ENCODE measurements around the gene SLC39A9.
"Not testable (repeated sequence)": the region's sequence is repeated elsewhere in the genome, so short reads cannot be mapped to it uniquely, and the experiment has no call there.

Gene SLC39A9

DNA sequence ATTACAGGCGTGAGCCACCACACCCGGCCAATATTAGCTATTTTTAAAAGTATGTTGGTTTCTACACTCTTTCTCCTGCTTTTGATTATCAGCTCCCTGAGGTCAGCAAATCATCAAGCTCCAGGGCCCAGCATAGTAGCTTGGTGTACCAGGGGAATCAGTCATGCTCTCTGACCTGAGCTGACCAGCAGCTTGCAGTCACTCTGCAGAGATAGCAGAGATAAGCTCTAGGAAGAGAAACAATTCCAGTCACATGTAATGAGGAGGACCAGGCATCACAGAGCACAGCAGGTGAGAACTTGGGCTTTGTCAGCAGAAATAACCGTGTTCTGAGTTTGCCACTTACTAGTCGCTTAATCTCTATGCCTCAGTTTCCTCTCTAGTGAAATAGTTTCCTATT, 94.5 kb downstream of the SLC39A9 start:
- no peaks in the 10 kb centered on the region for H3K36me3 ChIP-seq (replicated peaks)
- no peak overlapping the region for H3K4me3 ChIP-seq (ENCODE audit: low read depth, low read length)
- H3K27ac ChIP-seq = no peak overlapping the region
- in situ Hi-C loops (cut with HindIII; ENCODE audit: low pct_ligation_motif_present, low sequenced_read_pairs) = no loop called here
- H3K27me3 ChIP-seq (replicated peaks) = peaks cover 8% of the 10 kb centered on the region
- TF ChIP-seq, protein P1, sequence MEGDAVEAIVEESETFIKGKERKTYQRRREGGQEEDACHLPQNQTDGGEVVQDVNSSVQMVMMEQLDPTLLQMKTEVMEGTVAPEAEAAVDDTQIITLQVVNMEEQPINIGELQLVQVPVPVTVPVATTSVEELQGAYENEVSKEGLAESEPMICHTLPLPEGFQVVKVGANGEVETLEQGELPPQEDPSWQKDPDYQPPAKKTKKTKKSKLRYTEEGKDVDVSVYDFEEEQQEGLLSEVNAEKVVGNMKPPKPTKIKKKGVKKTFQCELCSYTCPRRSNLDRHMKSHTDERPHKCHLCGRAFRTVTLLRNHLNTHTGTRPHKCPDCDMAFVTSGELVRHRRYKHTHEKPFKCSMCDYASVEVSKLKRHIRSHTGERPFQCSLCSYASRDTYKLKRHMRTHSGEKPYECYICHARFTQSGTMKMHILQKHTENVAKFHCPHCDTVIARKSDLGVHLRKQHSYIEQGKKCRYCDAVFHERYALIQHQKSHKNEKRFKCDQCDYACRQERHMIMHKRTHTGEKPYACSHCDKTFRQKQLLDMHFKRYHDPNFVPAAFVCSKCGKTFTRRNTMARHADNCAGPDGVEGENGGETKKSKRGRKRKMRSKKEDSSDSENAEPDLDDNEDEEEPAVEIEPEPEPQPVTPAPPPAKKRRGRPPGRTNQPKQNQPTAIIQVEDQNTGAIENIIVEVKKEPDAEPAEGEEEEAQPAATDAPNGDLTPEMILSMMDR (IDR thresholded peaks at IDR 0.05; ENCODE audit: low read depth, low read length, missing control alignments) = no peak
- DNase-seq = no peak

DNA sequence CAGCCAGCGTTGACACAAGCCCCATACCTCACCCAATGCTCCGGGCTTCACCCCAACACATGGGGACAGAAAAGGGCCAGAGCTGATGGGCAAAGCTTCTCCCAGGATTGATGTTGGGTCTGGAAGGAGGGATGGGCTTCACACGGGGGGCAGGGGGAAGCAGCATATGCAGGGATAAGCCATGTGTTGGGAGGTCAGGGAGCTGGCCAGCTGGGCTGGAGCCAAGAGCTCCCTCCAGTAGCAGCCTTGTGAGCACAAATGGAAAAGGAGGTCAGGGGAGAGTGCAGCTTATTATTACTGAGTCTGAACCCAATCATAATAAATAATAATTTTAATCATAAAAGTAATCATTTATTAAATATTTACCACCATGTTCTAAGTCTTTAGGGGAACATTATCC, 95.3 kb downstream of the SLC39A9 start:
- peaks cover 5% of the 10 kb centered on the region for H3K27me3 ChIP-seq (replicated peaks)
- DNase-seq = no peak
- H3K27ac ChIP-seq = no peak overlapping the region
- in situ Hi-C loops (cut with HindIII; ENCODE audit: low pct_ligation_motif_present, low sequenced_read_pairs) = no loop called here
- H3K4me3 ChIP-seq (ENCODE audit: low read depth, low read length) = no peak overlapping the region
- TF ChIP-seq, protein P1 (IDR thresholded peaks at IDR 0.05; ENCODE audit: low read depth, low read length, missing control alignments) = no peak
- H3K36me3 ChIP-seq (replicated peaks) = no peaks in the 10 kb centered on the region

DNA sequence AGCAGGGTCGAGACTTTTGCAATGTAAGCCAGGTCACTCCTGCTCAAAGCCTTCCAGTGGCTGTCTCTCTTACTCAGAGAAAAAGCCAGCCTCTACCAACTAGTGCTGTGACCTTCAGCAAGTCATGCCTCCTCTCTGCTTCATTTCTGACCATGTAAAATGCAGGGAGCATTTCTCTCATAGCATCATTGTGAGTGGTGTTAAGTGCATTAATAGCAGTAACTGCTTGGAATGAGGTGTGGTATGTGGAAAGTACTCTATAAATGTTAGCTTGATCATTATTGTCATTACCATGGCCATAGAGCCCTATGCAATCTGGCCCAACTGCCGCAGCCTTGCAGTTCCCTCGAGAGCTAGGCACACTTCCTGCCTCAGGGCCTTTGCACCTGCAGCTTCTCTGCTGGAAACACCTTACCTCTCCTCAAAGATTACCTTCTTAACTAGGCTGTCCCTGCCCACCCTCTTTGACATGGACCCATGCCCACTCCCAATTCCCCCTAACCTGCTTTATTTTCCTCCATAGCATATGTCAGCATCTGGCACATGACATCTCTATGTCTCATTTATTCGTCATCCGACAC, 96.9 kb downstream of the SLC39A9 start:
- H3K36me3 ChIP-seq (replicated peaks) = no peaks in the 10 kb centered on the region
- TF ChIP-seq, protein P1 (IDR thresholded peaks at IDR 0.05; ENCODE audit: low read depth, low read length, missing control alignments) = no peak
- H3K27me3 ChIP-seq (replicated peaks) = peaks cover 2% of the 10 kb centered on the region
- DNase-seq = no peak
- no peak overlapping the region for H3K4me3 ChIP-seq (ENCODE audit: low read depth, low read length)
- in situ Hi-C loops (cut with HindIII; ENCODE audit: low pct_ligation_motif_present, low sequenced_read_pairs) = no loop called here
- H3K27ac ChIP-seq = no peak overlapping the region

DNA sequence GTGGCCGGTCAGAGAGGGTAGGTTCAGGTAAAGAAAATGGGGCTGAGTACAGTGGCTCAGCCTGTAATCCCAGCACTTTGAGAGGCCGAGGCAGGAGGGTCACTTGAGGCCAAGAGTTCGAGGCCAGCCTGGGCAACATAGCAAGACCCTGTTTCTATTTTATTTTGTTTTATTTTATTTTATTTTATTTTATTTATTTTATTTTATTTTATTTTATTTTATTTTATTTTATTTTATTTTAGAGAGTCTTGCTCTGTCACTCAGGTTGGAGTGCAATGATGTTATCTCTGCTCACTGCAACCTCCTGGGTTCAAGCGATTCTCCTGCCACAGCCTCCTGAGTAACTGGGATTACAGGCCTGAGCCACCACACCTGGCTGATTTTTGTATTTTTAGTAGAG, 99.4 kb downstream of the SLC39A9 start:
- H3K27ac ChIP-seq; DNase-seq; H3K36me3 ChIP-seq (replicated peaks); H3K4me3 ChIP-seq (ENCODE audit: low read depth, low read length); H3K27me3 ChIP-seq (replicated peaks); in situ Hi-C loops (cut with HindIII; ENCODE audit: low pct_ligation_motif_present, low sequenced_read_pairs): not testable (repeated sequence)

DNA sequence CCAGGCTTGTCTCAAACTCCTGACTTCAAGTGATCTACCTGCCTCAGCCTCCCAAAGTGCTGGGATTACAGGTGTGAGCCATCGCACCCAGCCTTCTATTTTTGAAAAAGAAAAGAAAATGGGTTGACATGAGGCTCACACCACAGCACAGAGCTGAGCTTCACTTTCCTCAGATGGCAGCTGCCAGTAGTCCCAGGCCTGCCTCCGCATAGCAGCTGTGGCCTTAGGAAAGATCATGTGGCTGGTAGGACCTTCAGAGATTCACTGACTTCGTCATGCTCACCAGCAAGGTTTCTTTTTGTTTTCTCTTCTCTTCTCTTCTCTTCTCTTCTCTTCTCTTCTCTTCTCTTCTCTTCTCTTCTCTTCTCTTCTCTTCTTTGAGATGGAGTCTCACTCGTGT, 99.8 kb downstream of the SLC39A9 start:
- DNase-seq; in situ Hi-C loops (cut with HindIII; ENCODE audit: low pct_ligation_motif_present, low sequenced_read_pairs); H3K4me3 ChIP-seq (ENCODE audit: low read depth, low read length); H3K27me3 ChIP-seq (replicated peaks); H3K36me3 ChIP-seq (replicated peaks); H3K27ac ChIP-seq: not testable (repeated sequence)

DNA sequence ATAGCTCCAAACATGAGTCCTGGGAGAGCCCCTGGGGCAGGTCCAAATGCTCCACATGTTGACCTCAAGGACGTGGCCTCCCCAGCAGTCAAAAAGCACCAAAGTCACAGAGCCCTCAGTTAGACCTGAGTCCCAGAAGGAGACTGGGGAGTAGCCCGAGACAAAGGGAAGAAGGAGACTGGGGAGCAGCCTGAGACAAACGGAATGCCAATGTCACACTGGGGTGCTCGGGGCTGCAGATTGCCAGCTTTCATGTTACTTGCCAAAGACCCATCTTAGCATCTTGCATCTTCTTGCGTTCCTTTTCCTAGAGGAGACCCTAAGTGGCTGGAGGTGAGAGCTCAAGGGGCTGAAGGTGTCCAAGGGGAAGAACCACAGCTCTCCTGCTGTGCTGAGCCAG, 100.9 kb downstream of the SLC39A9 start:
- DNase-seq = no peak
- H3K27me3 ChIP-seq (replicated peaks) = peaks cover 7% of the 10 kb centered on the region
- H3K4me3 ChIP-seq (ENCODE audit: low read depth, low read length) = no peak overlapping the region
- no peaks in the 10 kb centered on the region for H3K36me3 ChIP-seq (replicated peaks)
- no peak overlapping the region for H3K27ac ChIP-seq
- TF ChIP-seq, protein P1 (IDR thresholded peaks at IDR 0.05; ENCODE audit: low read depth, low read length, missing control alignments) = no peak
- in situ Hi-C loops (cut with HindIII; ENCODE audit: low pct_ligation_motif_present, low sequenced_read_pairs) = no loop called here

DNA sequence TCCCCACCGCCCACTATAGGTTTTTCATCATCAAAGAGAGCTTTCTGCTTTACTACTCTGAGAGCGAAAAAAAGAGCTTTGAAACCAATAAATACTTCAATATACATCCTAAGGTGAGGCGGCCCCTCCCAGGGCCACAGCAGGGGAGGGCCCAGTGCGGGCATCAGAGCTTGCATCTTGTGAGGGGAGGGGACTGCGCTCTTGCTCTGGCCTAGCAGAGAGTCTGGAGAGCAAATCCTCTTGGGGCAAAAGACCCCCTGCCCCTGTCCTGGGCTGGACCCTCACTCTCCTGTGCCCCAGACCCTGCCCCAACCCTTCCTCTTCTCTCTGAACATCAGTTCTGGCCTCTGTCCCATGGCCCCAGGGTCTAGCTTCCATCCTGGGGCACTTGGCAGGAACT, 101.6 kb downstream of the SLC39A9 start:
- in situ Hi-C loops (cut with HindIII; ENCODE audit: low pct_ligation_motif_present, low sequenced_read_pairs) = no loop called here
- H3K27me3 ChIP-seq (replicated peaks) = peaks cover 6% of the 10 kb centered on the region
- no peak for DNase-seq
- H3K4me3 ChIP-seq (ENCODE audit: low read depth, low read length) = no peak overlapping the region
- H3K36me3 ChIP-seq (replicated peaks) = no peaks in the 10 kb centered on the region
- TF ChIP-seq, protein P1 (IDR thresholded peaks at IDR 0.05; ENCODE audit: low read depth, low read length, missing control alignments) = no peak
- no peak overlapping the region for H3K27ac ChIP-seq
